Activated CD4-positive, alpha-beta T cell treated with anti-CD3 and anti-CD28 coated beads for 4 hours (primary cell): ENCODE measurements around the gene TBX18.

Source experiments
- DNase-seq, 2 donors: peaks; one replicate each; pipeline ENCODE4 v3.0.0-alpha.2; 2020

TBX18 gene

GRCh38 chr6:84743616-84744015, 20.8 kb downstream of the TBX18 start:
- no peak for DNase-seq

- DNase-seq = no peak
Observed at GRCh38 chr6:84740385-84740784, 24.0 kb downstream of the TBX18 start.

GRCh38 chr6:84739866-84740208, 24.6 kb downstream of the TBX18 start:
- DNase-seq = no peak

- no peak for DNase-seq
Observed at GRCh38 chr6:84738996-84739865, 25.2 kb downstream of the TBX18 start.

GRCh38 chr6:84733889-84734288, 30.5 kb downstream of the TBX18 start:
- DNase-seq = no peak

- no peak for DNase-seq
Observed at GRCh38 chr6:84731901-84732300, 32.5 kb downstream of the TBX18 start.

GRCh38 chr6:84731401-84731800, 33.0 kb downstream of the TBX18 start:
- DNase-seq = no peak

- DNase-seq = no peak
Observed at GRCh38 chr6:84728602-84729001, 35.8 kb downstream of the TBX18 start.

- no peak for DNase-seq
Observed at GRCh38 chr6:84719152-84719551, 45.2 kb downstream of the TBX18 start.

GRCh38 chr6:84718038-84718955, 46.1 kb downstream of the TBX18 start:
- DNase-seq = no peak

- DNase-seq = no peak
Observed at GRCh38 chr6:84709121-84709520, 55.3 kb downstream of the TBX18 start.

- DNase-seq = no peak
Observed at GRCh38 chr6:84707171-84707570, 57.2 kb downstream of the TBX18 start.

GRCh38 chr6:84696166-84696565, 68.2 kb downstream of the TBX18 start:
- no peak for DNase-seq

GRCh38 chr6:84691978-84692623, 72.3 kb downstream of the TBX18 start:
- DNase-seq = no peak

- DNase-seq = no peak
Observed at GRCh38 chr6:84688141-84688873, 76.1 kb downstream of the TBX18 start.

GRCh38 chr6:84687431-84687830, 77.0 kb downstream of the TBX18 start:
- no peak for DNase-seq

- DNase-seq = no peak
Observed at GRCh38 chr6:84685983-84686584, 78.3 kb downstream of the TBX18 start.

- DNase-seq = no peak
Observed at GRCh38 chr6:84681693-84682326, 82.6 kb downstream of the TBX18 start.

- no peak for DNase-seq
Observed at GRCh38 chr6:84675651-84676050, 88.7 kb downstream of the TBX18 start.

- no peak for DNase-seq
Observed at GRCh38 chr6:84674395-84674794, 90.0 kb downstream of the TBX18 start.

GRCh38 chr6:84671183-84671582, 93.2 kb downstream of the TBX18 start:
- no peak for DNase-seq

GRCh38 chr6:84669945-84670344, 94.5 kb downstream of the TBX18 start:
- no peak for DNase-seq
